H1 (cell line): ENCODE measurements around the gene SEMA5B. TPM values are rescaled to one million over a fixed set of nuclear protein-coding genes. Genes with fewer than 3 reads are reported as not detected.

ENCODE experiments used
- EZH2 ChIP-seq: fragments of 200-600 bp; sonication (generic); IDR thresholded peaks from 2 replicates; pipeline ENCODE4 v1.7.1; 2012; ENCODE audit warnings: low read depth, mild to moderate bottlenecking, moderate library complexity, low read length, inconsistent platforms; ENCODE audit not compliant: severe bottlenecking
- FOSL1 ChIP-seq: IDR thresholded peaks from 2 replicates; pipeline ENCODE4 v1.6.1; 2011; ENCODE audit warnings: mild to moderate bottlenecking, low read depth, low read length, moderate library complexity; ENCODE audit not compliant: insufficient read depth
- GABPA ChIP-seq: IDR thresholded peaks from 2 replicates; pipeline ENCODE4 v1.6.1; 2011; ENCODE audit warnings: mild to moderate bottlenecking, low read length, moderate library complexity, borderline replicate concordance; ENCODE audit not compliant: insufficient read depth
- KDM5A ChIP-seq: fragments of 200-600 bp; IDR thresholded peaks from 2 replicates; pipeline ENCODE4 v1.7.1; 2012; ENCODE audit warnings: mild to moderate bottlenecking, low read length, inconsistent platforms, mixed read lengths
- TAF7 ChIP-seq: optimal IDR thresholded peaks from 2 replicates; pipeline ENCODE3; 2011; ENCODE audit warnings: low read depth, mild to moderate bottlenecking, inconsistent platforms, low read length, moderate library complexity, borderline replicate concordance
- ZNF274 ChIP-seq: IDR thresholded peaks from 2 replicates; pipeline ENCODE4 v1.7.0; 2012; ENCODE audit warnings: low read length, borderline replicate concordance; ENCODE audit errors: extremely low read depth
- polyA plus RNA-seq, 7 experiments: library from polyadenylated mRNA; depleted of rRNA in 3 of 7; stranded (reverse) in 5 of 7; unstranded in 2 of 7; fragments of >200 nt in 5 of 7; fragments of 200-250 nt in 2 of 7; gene quantifications; 1 replicate in 5 of 7; 2 replicates in 1 of 7; 4 replicates in 1 of 7; pipeline versions ENCODE4 v1.2.1 to v1.2.3, GENCODE V29; 2011 to 2013; ENCODE audit warnings: missing spikeins in 2 of 7, mixed read lengths in 2 of 7
- total RNA-seq: library from RNA; stranded (reverse); fragmentation: NEBNext Ultra II Directional; extraction: Animal tissue kit (Norgen Biotek cat#: 25700); gene quantifications from 2 replicates; pipeline ENCODE4 v1.2.1, GENCODE V29; 2021
- TF ChIP-seq, protein P1 (sequence below): fragments of 300-600 bp; sonication (generic); IDR thresholded peaks from 2 replicates; pipeline ENCODE4 v1.7.1; 2012; ENCODE audit warnings: low read length, moderate library complexity, mild to moderate bottlenecking, inconsistent platforms; ENCODE audit not compliant: insufficient replicate concordance
- TF ChIP-seq, protein P2 (sequence below): IDR thresholded peaks from 2 replicates; pipeline ENCODE4 v1.6.1; 2011; ENCODE audit warnings: low read length, improper control_type of control experiment

SEMA5B gene
- total and polyA plus RNA-seq, 2 of the 8 experiments (the other 6 are each of a cell fraction or from before 2014, with no cell fraction given): 13.1 to 22.4 TPM

DNA sequence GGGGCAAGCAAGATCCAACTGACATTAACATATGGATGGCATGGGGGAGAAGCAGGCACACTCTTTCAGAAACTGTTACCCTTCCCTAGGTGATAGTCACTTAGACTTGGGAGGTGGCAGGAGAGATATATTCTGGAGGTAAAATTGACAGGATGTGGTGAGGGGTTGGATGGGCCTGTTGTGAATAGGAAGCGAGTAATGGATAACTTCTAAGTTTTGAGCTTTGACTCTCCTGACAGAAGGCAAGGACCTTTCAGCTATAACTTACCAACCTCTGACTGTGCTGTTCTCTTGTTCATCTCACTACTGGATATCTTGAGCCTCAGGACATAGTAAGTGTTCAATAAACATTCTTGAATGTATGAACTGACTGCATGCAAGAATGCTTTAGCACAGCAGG lies 37.4 kb upstream of the SEMA5B start (continued):
- TF ChIP-seq, protein P1, sequence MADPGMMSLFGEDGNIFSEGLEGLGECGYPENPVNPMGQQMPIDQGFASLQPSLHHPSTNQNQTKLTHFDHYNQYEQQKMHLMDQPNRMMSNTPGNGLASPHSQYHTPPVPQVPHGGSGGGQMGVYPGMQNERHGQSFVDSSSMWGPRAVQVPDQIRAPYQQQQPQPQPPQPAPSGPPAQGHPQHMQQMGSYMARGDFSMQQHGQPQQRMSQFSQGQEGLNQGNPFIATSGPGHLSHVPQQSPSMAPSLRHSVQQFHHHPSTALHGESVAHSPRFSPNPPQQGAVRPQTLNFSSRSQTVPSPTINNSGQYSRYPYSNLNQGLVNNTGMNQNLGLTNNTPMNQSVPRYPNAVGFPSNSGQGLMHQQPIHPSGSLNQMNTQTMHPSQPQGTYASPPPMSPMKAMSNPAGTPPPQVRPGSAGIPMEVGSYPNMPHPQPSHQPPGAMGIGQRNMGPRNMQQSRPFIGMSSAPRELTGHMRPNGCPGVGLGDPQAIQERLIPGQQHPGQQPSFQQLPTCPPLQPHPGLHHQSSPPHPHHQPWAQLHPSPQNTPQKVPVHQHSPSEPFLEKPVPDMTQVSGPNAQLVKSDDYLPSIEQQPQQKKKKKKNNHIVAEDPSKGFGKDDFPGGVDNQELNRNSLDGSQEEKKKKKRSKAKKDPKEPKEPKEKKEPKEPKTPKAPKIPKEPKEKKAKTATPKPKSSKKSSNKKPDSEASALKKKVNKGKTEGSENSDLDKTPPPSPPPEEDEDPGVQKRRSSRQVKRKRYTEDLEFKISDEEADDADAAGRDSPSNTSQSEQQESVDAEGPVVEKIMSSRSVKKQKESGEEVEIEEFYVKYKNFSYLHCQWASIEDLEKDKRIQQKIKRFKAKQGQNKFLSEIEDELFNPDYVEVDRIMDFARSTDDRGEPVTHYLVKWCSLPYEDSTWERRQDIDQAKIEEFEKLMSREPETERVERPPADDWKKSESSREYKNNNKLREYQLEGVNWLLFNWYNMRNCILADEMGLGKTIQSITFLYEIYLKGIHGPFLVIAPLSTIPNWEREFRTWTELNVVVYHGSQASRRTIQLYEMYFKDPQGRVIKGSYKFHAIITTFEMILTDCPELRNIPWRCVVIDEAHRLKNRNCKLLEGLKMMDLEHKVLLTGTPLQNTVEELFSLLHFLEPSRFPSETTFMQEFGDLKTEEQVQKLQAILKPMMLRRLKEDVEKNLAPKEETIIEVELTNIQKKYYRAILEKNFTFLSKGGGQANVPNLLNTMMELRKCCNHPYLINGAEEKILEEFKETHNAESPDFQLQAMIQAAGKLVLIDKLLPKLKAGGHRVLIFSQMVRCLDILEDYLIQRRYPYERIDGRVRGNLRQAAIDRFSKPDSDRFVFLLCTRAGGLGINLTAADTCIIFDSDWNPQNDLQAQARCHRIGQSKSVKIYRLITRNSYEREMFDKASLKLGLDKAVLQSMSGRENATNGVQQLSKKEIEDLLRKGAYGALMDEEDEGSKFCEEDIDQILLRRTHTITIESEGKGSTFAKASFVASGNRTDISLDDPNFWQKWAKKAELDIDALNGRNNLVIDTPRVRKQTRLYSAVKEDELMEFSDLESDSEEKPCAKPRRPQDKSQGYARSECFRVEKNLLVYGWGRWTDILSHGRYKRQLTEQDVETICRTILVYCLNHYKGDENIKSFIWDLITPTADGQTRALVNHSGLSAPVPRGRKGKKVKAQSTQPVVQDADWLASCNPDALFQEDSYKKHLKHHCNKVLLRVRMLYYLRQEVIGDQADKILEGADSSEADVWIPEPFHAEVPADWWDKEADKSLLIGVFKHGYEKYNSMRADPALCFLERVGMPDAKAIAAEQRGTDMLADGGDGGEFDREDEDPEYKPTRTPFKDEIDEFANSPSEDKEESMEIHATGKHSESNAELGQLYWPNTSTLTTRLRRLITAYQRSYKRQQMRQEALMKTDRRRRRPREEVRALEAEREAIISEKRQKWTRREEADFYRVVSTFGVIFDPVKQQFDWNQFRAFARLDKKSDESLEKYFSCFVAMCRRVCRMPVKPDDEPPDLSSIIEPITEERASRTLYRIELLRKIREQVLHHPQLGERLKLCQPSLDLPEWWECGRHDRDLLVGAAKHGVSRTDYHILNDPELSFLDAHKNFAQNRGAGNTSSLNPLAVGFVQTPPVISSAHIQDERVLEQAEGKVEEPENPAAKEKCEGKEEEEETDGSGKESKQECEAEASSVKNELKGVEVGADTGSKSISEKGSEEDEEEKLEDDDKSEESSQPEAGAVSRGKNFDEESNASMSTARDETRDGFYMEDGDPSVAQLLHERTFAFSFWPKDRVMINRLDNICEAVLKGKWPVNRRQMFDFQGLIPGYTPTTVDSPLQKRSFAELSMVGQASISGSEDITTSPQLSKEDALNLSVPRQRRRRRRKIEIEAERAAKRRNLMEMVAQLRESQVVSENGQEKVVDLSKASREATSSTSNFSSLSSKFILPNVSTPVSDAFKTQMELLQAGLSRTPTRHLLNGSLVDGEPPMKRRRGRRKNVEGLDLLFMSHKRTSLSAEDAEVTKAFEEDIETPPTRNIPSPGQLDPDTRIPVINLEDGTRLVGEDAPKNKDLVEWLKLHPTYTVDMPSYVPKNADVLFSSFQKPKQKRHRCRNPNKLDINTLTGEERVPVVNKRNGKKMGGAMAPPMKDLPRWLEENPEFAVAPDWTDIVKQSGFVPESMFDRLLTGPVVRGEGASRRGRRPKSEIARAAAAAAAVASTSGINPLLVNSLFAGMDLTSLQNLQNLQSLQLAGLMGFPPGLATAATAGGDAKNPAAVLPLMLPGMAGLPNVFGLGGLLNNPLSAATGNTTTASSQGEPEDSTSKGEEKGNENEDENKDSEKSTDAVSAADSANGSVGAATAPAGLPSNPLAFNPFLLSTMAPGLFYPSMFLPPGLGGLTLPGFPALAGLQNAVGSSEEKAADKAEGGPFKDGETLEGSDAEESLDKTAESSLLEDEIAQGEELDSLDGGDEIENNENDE: no peak
- no peak for TF ChIP-seq KDM5A
- TF ChIP-seq, protein P2, sequence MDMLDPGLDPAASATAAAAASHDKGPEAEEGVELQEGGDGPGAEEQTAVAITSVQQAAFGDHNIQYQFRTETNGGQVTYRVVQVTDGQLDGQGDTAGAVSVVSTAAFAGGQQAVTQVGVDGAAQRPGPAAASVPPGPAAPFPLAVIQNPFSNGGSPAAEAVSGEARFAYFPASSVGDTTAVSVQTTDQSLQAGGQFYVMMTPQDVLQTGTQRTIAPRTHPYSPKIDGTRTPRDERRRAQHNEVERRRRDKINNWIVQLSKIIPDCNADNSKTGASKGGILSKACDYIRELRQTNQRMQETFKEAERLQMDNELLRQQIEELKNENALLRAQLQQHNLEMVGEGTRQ: no peak
- TF ChIP-seq TAF7: no peak
- TF ChIP-seq GABPA: no peak
- TF ChIP-seq FOSL1: no peak
- TF ChIP-seq EZH2: no peak
- TF ChIP-seq ZNF274: no peak
- TF ChIP-seq, all 59 proteins: peak for 0
